Kidney (tissue), 14 donors: Measurements from ENCODE around the gene HEXIM1. TPM values are rescaled to one million over a fixed set of nuclear protein-coding genes. Genes with fewer than 3 reads are reported as not detected.

Source experiments
- DNase-seq, 5 donors: peaks; one replicate each; pipeline ENCODE4 v3.0.0-alpha.2; 2013 to 2020
- FAIRE-seq: peaks from 2 replicates; lab custom pipeline; 2012; peaks lifted over from hg19 to GRCh38; lab: Jason Lieb, UNC
- H3K27ac ChIP-seq, 2 donors: one replicate each; pipeline ENCODE4 v1.7.0; 2013; ENCODE audit warnings: low read depth in 2 of 2, low read length in 2 of 2, inconsistent platforms in 1 of 2
- H3K27me3 ChIP-seq: one replicate; pipeline ENCODE4 v1.7.1; 2013; ENCODE audit warnings: low read length, inconsistent platforms; ENCODE audit not compliant: control insufficient read depth, insufficient read depth
- H3K36me3 ChIP-seq, 3 donors: one replicate each; pipeline versions ENCODE4 v1.7.0 to v1.7.1; 2013; ENCODE audit warnings: low read length in 3 of 3, control low read depth in 1 of 3, inconsistent platforms in 1 of 3; ENCODE audit not compliant: insufficient read depth in 3 of 3, control insufficient read depth in 2 of 3
- H3K4me1 ChIP-seq, 3 donors: one replicate each; pipeline versions ENCODE4 v1.7.0 to v1.7.1; 2013; ENCODE audit warnings: low read length in 3 of 3, inconsistent platforms in 1 of 3, low read depth in 1 of 3; ENCODE audit not compliant: control insufficient read depth in 2 of 3, insufficient read depth in 2 of 3
- H3K4me3 ChIP-seq, 3 donors: one replicate each; pipeline versions ENCODE4 v1.7.0 to v1.8.1; 2013; ENCODE audit warnings: low read length in 3 of 3, control low read depth in 1 of 3, inconsistent platforms in 1 of 3
- H3K9ac ChIP-seq, 3 donors: one replicate each; pipeline versions ENCODE4 v1.7.0 to v1.7.1; 2013; ENCODE audit warnings: low read length in 3 of 3, control low read depth in 1 of 3, inconsistent platforms in 1 of 3
- H3K9me3 ChIP-seq, 3 donors: one replicate each; pipeline versions ENCODE4 v1.7.0 to v1.7.1; 2013; ENCODE audit warnings: low read length in 3 of 3, control low read depth in 1 of 3, inconsistent platforms in 1 of 3; ENCODE audit not compliant: control insufficient read depth in 2 of 3, insufficient read depth in 1 of 3
- CTCF ChIP-seq: IDR thresholded peaks from 3 replicates; pipeline ENCODE4 v1.5.1; 2012; ENCODE audit warnings: mild to moderate bottlenecking, moderate library complexity, borderline replicate concordance; ENCODE audit not compliant: insufficient read depth; ENCODE audit errors: extremely low read depth
- intact Hi-C: fragments of 100-400 bp; cut with DNase I; formaldehyde crosslinking; loops from one replicate; pipeline ENCODE4 v1.11.1; 2022
- polyA plus RNA-seq: library from polyadenylated mRNA; stranded (reverse); fragments of 350-450 nt; fragmentation: Illumina TruSeq; extraction: RNeasy Lipid Tissue Mini Kit (QIAGEN cat#74804); gene quantifications from one replicate; pipeline ENCODE4 v1.2.3, GENCODE V29; 2014; ENCODE audit warnings: low read depth, low replicate concordance; ENCODE audit not compliant: insufficient read depth
- total RNA-seq: library from RNA; stranded (reverse); fragmentation: NEBNext Ultra II Directional; extraction: Animal tissue kit (Norgen Biotek cat#: 25700); gene quantifications from one replicate; pipeline ENCODE4 v1.2.1, GENCODE V29; 2021
- donor health status: control.
- donor health status: control.
- donor health status: control.
- donor health status: control.
- donor health status: control.
- donor health status: DM: yes; HTN: yes; CAD: no.
- donor health status: Normal renal cell carcinoma (clear cell type).

Gene HEXIM1
- total and polyA plus RNA-seq, 2 donors from 2014 or later: 25.0 to 34.7 TPM

GRCh38 chr17:45115871-45116270 lies 32.4 kb upstream of the HEXIM1 start:
- H3K27ac ChIP-seq: no peak overlapping the region
- H3K4me3 ChIP-seq: no peak overlapping the region
- no peaks in the 10 kb centered on the region for H3K27me3 ChIP-seq
- no peak overlapping the region for H3K9ac ChIP-seq
- FAIRE-seq: no peak
- no peak for TF ChIP-seq CTCF
- H3K9me3 ChIP-seq: no peaks in the 10 kb centered on the region
- DNase-seq: no peak
- intact Hi-C loops: loop anchor here (10.0 kb wide), 1 partner anchor 191 kb away; no protein-coding TSS in a partner anchor
- no peaks in the 10 kb centered on the region for H3K36me3 ChIP-seq
- H3K4me1 ChIP-seq: peaks cover 0 to 5% (median 0%) of the 10 kb centered on the region in 3 donors

GRCh38 chr17:45116434-45117016 lies 31.8 kb upstream of the HEXIM1 start:
- FAIRE-seq: no peak
- Histone ChIP-seq H3K4me3 (no peak overlapping the region), H3K27ac (no peak overlapping the region), H3K9ac (no peak overlapping the region), H3K9me3 (no peaks in the 10 kb centered on the region), H3K27me3 (no peaks in the 10 kb centered on the region), H3K4me1 (peaks cover 0 to 3% (median 0%) of the 10 kb centered on the region in 3 donors), H3K36me3 (no peaks in the 10 kb centered on the region)
- intact Hi-C loops: loop anchor here (10.0 kb wide), 1 partner anchor 192 kb away; no protein-coding TSS in a partner anchor
- peak in 1 of 5 donors; percentile 69 for DNase-seq
- TF ChIP-seq CTCF: no peak

- FAIRE-seq: no peak
- intact Hi-C loops: loop anchor here (10.0 kb wide), 1 partner anchor 193 kb away; no protein-coding TSS in a partner anchor
Observed at GRCh38 chr17:45117334-45117733, 30.9 kb upstream of the HEXIM1 start.

More at GRCh38 chr17:45117334-45117733, 30.9 kb upstream of the HEXIM1 start:
- Histone ChIP-seq H3K4me3 (no peak overlapping the region), H3K36me3 (no peaks in the 10 kb centered on the region), H3K9ac (no peak overlapping the region), H3K27me3 (no peaks in the 10 kb centered on the region), H3K9me3 (no peaks in the 10 kb centered on the region), H3K27ac (no peak overlapping the region), H3K4me1 (no peaks in the 10 kb centered on the region)
- no peak for TF ChIP-seq CTCF
- no peak for DNase-seq
